B cell (primary cell): ENCODE measurements around the gene MAP2K1. TPM values are rescaled to one million over a fixed set of nuclear protein-coding genes. Genes with fewer than 3 reads are reported as not detected.

Experiments used
- ATAC-seq: fragments of 200-7000 bp; cut with Tn5 transposase; one replicate; pipeline ENCODE4 v1.10.0; 2021; ENCODE audit warnings: low read depth, mild to moderate bottlenecking, moderate number of reproducible peaks, moderate library complexity
- CTCF ChIA-PET: fragments of 350-600 bp; sonication (Branson Sonifier 250); formaldehyde crosslinking; loops from one replicate; lab custom pipeline; 2021; ENCODE audit warnings: antibody characterized with exemption, inconsistent platforms; lab: Charles Lee
- POLR2A ChIA-PET: fragments of 350-600 bp; sonication (Branson Sonifier 250); formaldehyde crosslinking; loops from one replicate; lab custom pipeline; 2021; ENCODE audit warnings: antibody characterized with exemption; lab: Charles Lee
- DNase-seq: peaks from one replicate; pipeline ENCODE4 v3.0.0; 2013
- H2AFZ ChIP-seq: 2 replicates; pipeline ENCODE4 v1.6.1; 2012; ENCODE audit warnings: mild to moderate bottlenecking, low read depth, low read length; ENCODE audit not compliant: insufficient read depth, poor library complexity, severe bottlenecking
- H3K27ac ChIP-seq, 2 donors: 1 replicate in 1 of 2; 2 replicates in 1 of 2; pipeline ENCODE4 v1.5.1; 2012 to 2013; ENCODE audit warnings: low read length in 2 of 2, mild to moderate bottlenecking in 2 of 2, moderate library complexity in 1 of 2
- H3K27me3 ChIP-seq, 4 experiments: fragments of 200-600 bp in 1 of 4; sonication (generic) in 1 of 4; replicated peaks in 1 of 4; 1 replicate in 2 of 4; 2 replicates in 2 of 4; pipeline versions ENCODE4 v1.6.1 to v1.7.0; 2013 to 2016; ENCODE audit warnings: low read length in 3 of 4, mild to moderate bottlenecking in 2 of 4, mixed read lengths in 1 of 4, moderate library complexity in 1 of 4; ENCODE audit not compliant: insufficient read depth in 4 of 4, control insufficient read depth in 3 of 4; ENCODE audit errors: control extremely low read depth in 1 of 4
- H3K36me3 ChIP-seq, 2 experiments: replicated peaks in 1 of 2; 1 replicate in 1 of 2; 2 replicates in 1 of 2; pipeline versions ENCODE4 v1.6.1 to v1.7.1; 2013; ENCODE audit warnings: low read length in 1 of 2; ENCODE audit not compliant: insufficient read depth in 2 of 2, control insufficient read depth in 1 of 2; ENCODE audit errors: control extremely low read depth in 1 of 2, extremely low read depth in 1 of 2
- H3K4me1 ChIP-seq, 2 donors: fragments of 200-600 bp in 1 of 2; sonication (generic) in 1 of 2; 1 replicate in 1 of 2; 2 replicates in 1 of 2; pipeline versions ENCODE4 v1.5.1 to v1.6.1; 2013 to 2017; ENCODE audit warnings: low read length in 2 of 2; ENCODE audit not compliant: control insufficient read depth in 2 of 2, insufficient read depth in 2 of 2
- H3K4me2 ChIP-seq: replicated peaks from 2 replicates; pipeline ENCODE3; 2012; ENCODE audit warnings: mild to moderate bottlenecking, low read depth, low read length; ENCODE audit not compliant: poor library complexity, severe bottlenecking
- H3K4me3 ChIP-seq, 5 experiments: fragments of 200-600 bp in 1 of 5; sonication (generic) in 1 of 5; 1 replicate in 3 of 5; 2 replicates in 2 of 5; pipeline versions ENCODE4 v1.5.1 to v1.7.0; 2011 to 2016; ENCODE audit warnings: low read length in 4 of 5, mild to moderate bottlenecking in 4 of 5, low read depth in 2 of 5, control low read depth in 1 of 5, moderate library complexity in 1 of 5; ENCODE audit not compliant: insufficient read depth in 1 of 5; ENCODE audit errors: control extremely low read depth in 1 of 5, extremely low read depth in 1 of 5
- H3K79me2 ChIP-seq: fragments of 200-600 bp; sonication (generic); one replicate; pipeline ENCODE4 v1.6.0; 2016; ENCODE audit warnings: low read length; ENCODE audit not compliant: control insufficient read depth, insufficient read depth
- H3K9ac ChIP-seq: fragments of 200-600 bp; sonication (generic); 2 replicates; pipeline ENCODE4 v1.6.1; 2017; ENCODE audit warnings: mild to moderate bottlenecking, low read length, moderate library complexity
- H3K9me3 ChIP-seq, 3 donors: one replicate each; pipeline versions ENCODE4 v1.6.1 to v1.7.1; 2013; ENCODE audit warnings: low read length in 2 of 3; ENCODE audit not compliant: control insufficient read depth in 2 of 3, insufficient read depth in 1 of 3; ENCODE audit errors: control extremely low read depth in 1 of 3
- H4K20me1 ChIP-seq: 2 replicates; pipeline ENCODE4 v1.6.0; 2012; ENCODE audit warnings: mild to moderate bottlenecking, low read length; ENCODE audit not compliant: insufficient read depth, control insufficient read depth, poor library complexity, severe bottlenecking
- H3K27ac Mint-ChIP-seq: one replicate; pipeline ENCODE4 v1.8.0; 2021; ENCODE audit warnings: mixed read lengths
- H3K27me3 Mint-ChIP-seq: one replicate; pipeline ENCODE4 v1.8.0; 2021; ENCODE audit warnings: mixed read lengths
- H3K4me1 Mint-ChIP-seq: one replicate; pipeline ENCODE4 v1.8.0; 2021; ENCODE audit warnings: mixed read lengths
- H3K4me3 Mint-ChIP-seq: one replicate; pipeline ENCODE4 v1.8.0; 2021; ENCODE audit warnings: mixed read lengths
- H3K9me3 Mint-ChIP-seq: one replicate; pipeline ENCODE4 v1.8.0; 2022; ENCODE audit warnings: mixed read lengths; ENCODE audit not compliant: insufficient read depth
- CTCF ChIP-seq: fragments of 200-600 bp; IDR thresholded peaks from one replicate; pipeline ENCODE4 v1.8.0; 2022; ENCODE audit warnings: antibody characterized with exemption, mild to moderate bottlenecking
- EZH2 ChIP-seq: IDR thresholded peaks from 2 replicates; pipeline ENCODE4 v1.6.1; 2012; ENCODE audit warnings: borderline replicate concordance, low read depth, mild to moderate bottlenecking, moderate library complexity, low read length; ENCODE audit not compliant: insufficient read depth, poor library complexity, severe bottlenecking
- WGBS: methylation state at CpG from one replicate; pipeline ENCODE4 v1.1.5; 2013; ENCODE audit warnings: missing lambda C conversion rate; ENCODE audit not compliant: insufficient coverage; 5-methylcytosine and 5-hydroxymethylcytosine counted together
- intact Hi-C: fragments of 100-400 bp; cut with micrococcal nuclease; formaldehyde crosslinking; loops from one replicate; pipeline ENCODE4 v1.10.0; 2022
- polyA plus RNA-seq: library from polyadenylated mRNA; depleted of rRNA; stranded (reverse); fragments of >200 nt; gene quantifications from 2 replicates; pipeline ENCODE4 v1.2.3, GENCODE V29; 2012
- total RNA-seq, 2 donors: library from RNA; stranded (reverse); fragments of 120-200 nt in 1 of 2; gene quantifications; 1 replicate in 1 of 2; 2 replicates in 1 of 2; pipeline versions ENCODE4 v1.2.3 to v1.2.4, GENCODE V29; 2013 to 2022

MAP2K1 gene
- total and polyA plus RNA-seq, 2 donors (not counting 1 experiment from before 2014, with no cell fraction given), result 21.6 to 52.3 TPM

DNA sequence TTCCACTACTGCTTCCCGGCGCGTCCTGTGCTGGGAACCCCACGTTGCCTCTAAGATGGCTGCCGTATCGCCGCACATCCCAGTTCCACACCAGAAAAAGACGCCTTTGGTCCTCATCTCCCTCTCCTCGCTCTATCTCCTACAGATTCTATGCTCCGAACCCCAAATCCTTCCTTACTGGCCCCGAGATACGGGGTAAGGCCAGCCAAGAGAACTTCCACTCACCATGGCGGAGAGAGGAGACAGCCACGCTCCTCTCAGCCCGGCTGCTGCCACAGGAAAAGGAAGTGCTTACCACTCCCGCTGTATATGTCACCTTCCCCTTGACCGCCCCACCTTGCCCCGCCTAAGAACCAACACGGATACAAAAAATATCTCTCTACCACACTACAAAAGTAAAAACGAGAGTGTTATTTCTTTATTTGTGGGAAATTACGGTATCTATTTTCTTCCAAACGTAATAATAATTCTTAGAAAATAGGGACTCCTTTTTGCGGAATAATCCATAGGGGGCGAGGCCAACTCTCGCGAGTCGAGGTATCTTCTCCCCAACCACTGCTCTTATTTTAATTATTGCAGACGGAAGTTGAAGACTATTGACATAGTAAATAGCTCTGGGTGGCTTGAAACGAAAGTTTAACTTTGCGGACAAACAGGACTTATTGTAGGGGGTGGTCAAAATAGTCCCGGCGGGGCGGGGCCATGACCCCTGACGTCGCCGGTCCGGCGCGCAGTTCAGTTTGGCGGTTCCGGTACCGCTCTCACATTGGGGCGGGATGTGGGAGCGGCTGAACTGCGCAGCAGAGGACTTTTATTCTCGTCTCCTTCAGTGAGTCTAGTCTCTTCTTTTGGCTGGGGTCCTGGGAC, 118.1 kb downstream of the MAP2K1 start, which contains the start of the genes RPL4 and ZWILCH:
Gene RPL4, minus strand, starts transcription at position 293 of the 867 bp plus-strand sequence. Its CDS starts 65 bp downstream, at position 228.
Gene ZWILCH, plus strand, starts transcription at position 764 of the 867 bp plus-strand sequence. Its CDS starts 13 bp downstream, at position 777.
- Histone ChIP-seq H3K4me2 (peak within 1 kb of the TSS; percentile 87), H3K27me3 (no peaks in the 10 kb centered on the region), H3K36me3 (peaks cover 2 to 37% of the 10 kb centered on the region in 2 experiments), H3K79me2 (peaks cover 47% of the 10 kb centered on the region), H3K9ac (peak within 1 kb of the TSS; percentile 93), H3K4me3 (peak within 1 kb of the TSS; percentile 81 to 99 (median 85)), H3K9me3 (no peaks in the 10 kb centered on the region), H3K4me1 (peaks cover 21 to 26% of the 10 kb centered on the region in 2 donors), H4K20me1 (peaks cover 16% of the 10 kb centered on the region), H3K27ac (peak within 1 kb of the TSS; percentile 83 to 90), H2AFZ (peak within 1 kb of the TSS; percentile 90)
- Mint-ChIP-seq H3K27ac (peak within 1 kb of the TSS; percentile 98), H3K4me1 (peaks cover 42% of the 10 kb centered on the region), H3K4me3 (peak within 1 kb of the TSS; percentile 99), H3K9me3 (no peaks in the 10 kb centered on the region), H3K27me3 (no peaks in the 10 kb centered on the region)
- DNase-seq (peak; percentile 93), ATAC-seq (peak; percentile 85)
- CTCF ChIA-PET, result interaction anchor here (1.3 to 2.0 kb wide), 2 partner anchors 118 to 1773 kb away, joined by 4 to 10 read pairs; partner anchors contain the start of genes FEM1B and MAP2K1
- POLR2A ChIA-PET, result interaction anchor here (0.6 to 1.3 kb wide), 2 partner anchors 82 to 211 kb away, joined by 3 to 6 read pairs; partner anchors contain the start of gene DIS3L
- TF ChIP-seq EZH2 (no peak), CTCF (no peak)
- intact Hi-C loops, result loop anchor here (1.0 to 5.0 kb wide), 7 partner anchors 7 to 1202 kb away; partner anchors contain the start of genes MAP2K1, RNU5B-1, SNAPC5 and TIPIN
- WGBS, result 0% methylated on average over 32 of the region's 46 CpGs
